K562 (cell line): ENCODE results near the gene CFAP92.
"Not testable (repeated sequence)": the region's sequence is repeated elsewhere in the genome, so short reads cannot be mapped to it uniquely, and the experiment has no call there.

ENCODE experiments used
- CC2D1A ChIP-seq: fragments of 450-650 bp; IDR thresholded peaks from 2 replicates; pipeline ENCODE4 v1.6.1; 2017; ENCODE audit warnings: mild to moderate bottlenecking
- LARP7 ChIP-seq: fragments of 450-650 bp; IDR thresholded peaks from 2 replicates; pipeline ENCODE4 v1.6.1; 2016
- NRF1 ChIP-seq, 2 experiments: fragments of 450-650 bp; IDR thresholded peaks in 1 of 2; conservative IDR thresholded peaks in 1 of 2; 2 replicates each; pipeline ENCODE4 v1.6.1; 2014; ENCODE audit warnings: mild to moderate bottlenecking in 2 of 2
- SIX5 ChIP-seq, 2 experiments: IDR thresholded peaks; 2 replicates each; pipeline ENCODE4 v1.6.1; 2011; ENCODE audit warnings: low read length in 2 of 2, borderline replicate concordance in 1 of 2, low read depth in 1 of 2, mild to moderate bottlenecking in 1 of 2, moderate library complexity in 1 of 2; ENCODE audit not compliant: insufficient read depth in 1 of 2
- SMC3 ChIP-seq: conservative IDR thresholded peaks from 2 replicates; pipeline ENCODE4 v1.6.1; 2011; ENCODE audit warnings: low read depth, low read length, improper control_type of control experiment; ENCODE audit not compliant: insufficient read depth
- TEAD4 ChIP-seq, 2 experiments: sonication (generic) in 1 of 2; formaldehyde crosslinking in 1 of 2; IDR thresholded peaks; 2 replicates each; pipeline versions ENCODE4 v1.6.1 to v1.8.0; 2012 to 2022; ENCODE audit warnings: borderline replicate concordance in 1 of 2, inconsistent platforms in 1 of 2, low read length in 1 of 2, mild to moderate bottlenecking in 1 of 2, missing genetic modification reagents in 1 of 2
- YY1 ChIP-seq, 3 experiments: IDR thresholded peaks; 2 replicates each; pipeline ENCODE4 v1.6.1; 2011; ENCODE audit warnings: low read length in 2 of 3, mild to moderate bottlenecking in 2 of 3, moderate library complexity in 2 of 3, borderline replicate concordance in 1 of 3, control low read depth in 1 of 3, low read depth in 1 of 3; ENCODE audit not compliant: insufficient read depth in 3 of 3, insufficient replicate concordance in 2 of 3, control insufficient read depth in 1 of 3, insufficient read length in 1 of 3; ENCODE audit errors: extremely low read depth in 1 of 3
- ZNF124 ChIP-seq: sonication (generic); formaldehyde crosslinking; IDR thresholded peaks from 2 replicates; pipeline ENCODE4 v1.8.1; 2022; ENCODE audit warnings: missing genetic modification reagents

GRCh38 chr3:128880455-128880854 lies 113.4 kb downstream of the CFAP92 start:
- not testable (repeated sequence) for TF ChIP-seq SIX5 (IDR thresholded peaks at IDR 0.05; ENCODE audit: borderline replicate concordance in 1 of 2, insufficient read depth in 1 of 2, low read depth in 1 of 2, low read length in 2 of 2); NRF1 (conservative IDR thresholded peaks at IDR 0.05 in 1 of 2, IDR thresholded peaks at IDR 0.05 in 1 of 2); CC2D1A; TEAD4 (IDR thresholded peaks at IDR 0.05; ENCODE audit: low read length); TEAD4 (CRISPR knock-in tag; IDR thresholded peaks at IDR 0.05; ENCODE audit: borderline replicate concordance); LARP7; YY1 (IDR thresholded peaks at IDR 0.05; ENCODE audit: borderline replicate concordance in 1 of 3, control insufficient read depth in 1 of 3, extremely low read depth in 1 of 3, insufficient read depth in 3 of 3, insufficient read length in 1 of 3, insufficient replicate concordance in 2 of 3, low read depth in 1 of 3, low read length in 2 of 3); SMC3; ZNF124 (CRISPR knock-in tag)
